ENCODE results near the gene CNTNAP5. TPM values are rescaled to one million over a fixed set of nuclear protein-coding genes. Genes with fewer than 3 reads are reported as not detected.

Gene CNTNAP5
- total RNA-seq, 1 experiment from 2014 or later, result not detected

DNA sequence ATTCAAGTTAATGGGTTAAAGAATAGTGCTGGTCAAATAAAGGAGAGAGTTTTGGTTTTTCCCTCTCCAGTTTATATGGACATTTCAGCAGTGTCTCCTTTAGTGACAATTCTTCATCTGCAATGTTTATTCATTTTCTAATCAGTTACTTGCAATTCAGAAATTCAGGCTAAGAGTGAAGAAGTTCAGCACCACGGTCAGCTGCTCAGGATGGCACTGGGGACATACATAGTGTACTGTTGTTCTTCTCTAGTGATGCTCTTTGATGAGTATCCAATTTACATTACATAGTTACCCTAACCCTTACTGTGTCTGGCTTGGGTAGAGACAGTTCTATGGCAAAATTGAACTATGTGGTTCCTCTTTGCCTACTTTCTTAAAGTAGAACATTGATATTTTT, 412.7 kb downstream of the CNTNAP5 start:
- no peak for DNase-seq (ENCODE audit: low read depth)

DNA sequence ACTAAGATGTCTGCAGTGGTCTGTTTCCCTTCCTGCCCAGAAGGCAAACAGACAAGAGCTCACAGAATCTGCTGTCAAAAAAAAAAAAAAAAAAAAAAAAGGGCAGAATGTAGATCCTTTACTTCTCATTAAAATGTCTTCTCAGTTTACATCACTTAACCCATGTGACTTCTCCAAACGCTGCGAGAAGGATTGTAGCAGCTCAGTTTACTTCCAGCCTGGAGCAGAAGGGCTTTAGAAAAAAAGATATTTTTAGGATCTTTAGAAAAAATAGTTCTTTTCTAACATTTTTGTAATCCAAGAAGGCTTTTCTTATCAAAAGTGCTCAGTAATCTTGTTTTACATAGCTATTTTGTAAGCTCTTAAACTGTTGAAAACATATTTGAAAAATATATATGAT, 425.4 kb downstream of the CNTNAP5 start:
- no peak for DNase-seq (ENCODE audit: low read depth)

DNA sequence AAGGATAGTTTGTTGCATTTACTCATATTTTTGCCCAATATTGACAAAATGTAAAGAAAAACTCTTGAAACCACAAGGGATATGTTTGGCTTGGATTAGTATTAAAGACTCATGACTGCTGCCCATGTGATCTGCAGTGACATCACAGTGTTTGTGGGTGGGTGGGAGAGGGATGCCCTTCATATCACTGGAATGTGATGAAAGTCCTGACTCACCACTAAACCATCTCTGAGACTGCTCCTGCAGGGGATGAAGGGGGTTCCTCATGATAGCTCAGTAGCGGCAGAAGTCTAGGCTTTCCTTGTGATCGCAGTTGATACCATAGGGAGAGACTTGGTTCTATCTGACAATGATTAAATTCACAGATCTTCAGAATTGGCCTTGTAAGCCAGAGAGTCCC, 451.2 kb downstream of the CNTNAP5 start:
- DNase-seq (ENCODE audit: low read depth), result no peak

DNA sequence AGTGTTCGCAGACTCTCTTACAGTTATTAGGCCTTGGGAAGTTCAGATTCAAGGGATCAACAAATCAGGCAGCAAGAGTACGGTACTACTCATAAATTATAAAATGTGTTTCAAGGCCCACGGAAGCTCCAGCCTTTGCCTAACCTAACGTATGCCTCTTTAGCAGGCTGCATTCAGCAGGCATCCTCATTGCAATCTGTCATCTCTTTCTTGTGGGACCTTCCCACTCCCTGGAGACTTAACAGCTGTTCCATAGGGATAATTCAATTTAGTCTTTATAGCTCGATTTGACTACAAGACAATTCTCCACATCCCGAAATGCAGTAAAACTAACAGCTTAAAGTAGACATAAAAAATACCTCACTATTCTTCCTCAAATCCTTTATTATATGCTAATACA, 453.7 kb downstream of the CNTNAP5 start:
- no peak for DNase-seq (ENCODE audit: low read depth)

DNA sequence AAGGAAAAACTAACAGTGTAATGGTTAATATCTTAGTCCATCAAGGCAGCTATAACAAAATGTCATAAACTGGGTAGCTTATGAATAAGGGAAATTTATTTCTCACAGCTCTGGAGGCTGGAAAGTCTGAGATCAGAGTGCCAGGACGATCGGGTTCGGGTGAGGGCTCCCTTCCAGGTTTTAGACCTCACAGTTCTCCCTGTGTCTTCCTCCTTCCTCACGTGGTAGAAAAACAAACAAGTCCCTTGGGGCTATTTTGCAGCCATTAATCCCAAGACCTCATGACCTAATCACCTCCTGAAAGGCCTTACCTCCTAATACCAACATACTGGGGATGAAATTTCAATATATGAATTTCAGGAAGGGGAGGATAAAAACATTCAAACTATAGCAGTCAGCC, 455.9 kb downstream of the CNTNAP5 start:
- DNase-seq (ENCODE audit: low read depth), result no peak

DNA sequence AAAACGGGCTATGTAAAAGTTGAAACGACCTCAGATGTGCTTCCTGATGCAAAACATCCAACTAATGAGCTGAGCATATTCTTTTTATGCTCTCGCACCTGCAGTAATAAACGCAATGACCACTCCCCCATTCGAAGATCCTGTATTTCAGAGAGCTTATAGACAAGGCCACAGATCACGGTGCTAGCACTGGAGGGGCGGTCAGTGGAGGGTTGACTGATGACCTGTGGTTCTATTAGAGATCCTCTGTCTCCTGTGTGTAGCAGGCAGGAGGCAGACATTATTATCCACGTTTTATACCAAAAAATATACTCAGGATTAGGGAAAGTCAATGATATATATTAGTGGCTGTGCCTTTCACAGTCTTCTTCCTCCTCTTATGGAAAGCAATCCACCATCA, 457.0 kb downstream of the CNTNAP5 start:
- no peak for DNase-seq (ENCODE audit: low read depth)

DNA sequence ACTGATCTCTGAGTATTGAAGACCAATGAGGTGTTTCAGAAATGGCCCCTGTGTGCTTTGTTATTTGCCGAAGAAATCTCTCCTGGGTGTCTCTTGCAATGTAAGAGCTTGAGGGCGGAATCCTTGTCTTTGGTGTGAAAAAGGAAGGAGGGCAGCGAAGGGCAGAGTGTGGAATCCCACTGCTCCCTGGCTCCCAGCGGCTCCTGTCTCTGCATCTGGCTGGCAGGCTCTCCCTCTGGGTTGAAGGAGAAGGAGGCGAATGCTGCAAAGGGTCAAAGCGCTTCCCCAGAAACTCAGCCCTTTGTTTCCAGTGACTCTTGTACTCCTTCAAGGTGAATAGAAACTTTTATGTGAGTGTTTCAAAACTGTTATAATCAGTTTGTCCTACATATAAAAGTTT, 457.5 kb downstream of the CNTNAP5 start:
- DNase-seq (ENCODE audit: low read depth), result no peak

DNA sequence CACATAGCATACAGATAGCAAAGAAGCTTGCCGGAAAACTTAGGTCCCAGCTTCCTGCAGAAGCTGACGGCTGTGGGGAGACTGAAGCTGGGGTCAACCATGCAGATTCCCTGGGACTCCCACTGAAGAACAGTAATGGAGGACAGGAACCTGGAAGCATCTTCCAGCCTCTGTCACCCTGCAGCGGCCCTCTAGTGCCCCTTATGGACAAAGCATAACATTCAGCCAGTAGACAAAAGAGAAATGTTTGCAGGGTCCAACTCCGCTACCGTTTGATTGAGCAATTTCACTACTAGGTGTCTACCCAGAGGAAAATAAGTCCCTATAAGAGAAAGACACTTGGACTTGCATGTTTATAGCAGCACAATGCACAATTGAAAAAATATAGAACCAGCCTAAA, 460.6 kb downstream of the CNTNAP5 start:
- no peak for DNase-seq (ENCODE audit: low read depth)

DNA sequence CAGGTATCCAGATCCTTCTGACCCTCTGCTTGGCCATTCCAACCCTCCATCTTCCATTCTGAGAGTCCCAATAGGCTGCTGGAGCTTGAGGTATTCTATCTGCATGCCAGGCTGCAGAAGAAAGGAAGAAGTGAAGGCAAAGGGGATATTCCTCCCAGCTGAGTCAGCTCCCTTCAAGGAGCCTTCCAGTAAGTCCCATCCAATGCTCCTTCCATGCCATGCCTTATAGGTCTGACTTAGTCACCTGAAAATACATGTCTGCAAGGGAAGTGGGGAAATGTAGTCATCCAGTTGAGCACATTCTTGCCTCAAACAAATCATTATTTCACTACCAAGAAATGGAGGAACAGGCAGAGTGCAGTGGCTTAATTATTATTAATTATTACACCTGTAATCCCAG, 464.6 kb downstream of the CNTNAP5 start:
- DNase-seq (ENCODE audit: low read depth), result no peak

DNA sequence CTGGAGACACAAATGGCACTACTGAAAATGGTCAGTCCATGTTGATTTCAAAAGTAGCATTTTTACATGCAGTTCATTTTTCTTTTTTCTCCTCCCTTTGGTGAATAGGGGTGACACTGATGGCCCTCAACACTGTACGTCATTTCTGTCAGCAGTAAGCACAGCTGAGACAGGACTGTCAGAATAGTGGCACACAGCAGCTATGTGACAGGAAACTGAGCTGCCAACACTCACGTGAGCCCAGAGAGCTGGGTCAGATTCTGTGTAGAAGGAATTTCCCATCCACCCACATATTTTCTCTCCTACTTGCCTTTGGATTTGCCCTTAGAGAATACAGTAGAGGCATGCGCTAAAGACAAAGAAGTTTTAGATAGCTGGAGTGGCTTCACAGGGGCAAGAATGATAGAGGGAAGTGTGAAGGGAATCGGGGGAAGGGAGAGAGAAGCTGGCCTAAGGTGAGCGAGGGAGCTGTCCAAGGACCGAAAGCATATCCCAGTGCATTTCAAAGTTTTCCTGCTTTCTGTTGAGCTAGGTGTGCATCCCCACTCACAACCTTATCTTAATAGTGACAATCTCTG, 476.6 kb downstream of the CNTNAP5 start:
- DNase-seq (ENCODE audit: low read depth), result no peak

DNA sequence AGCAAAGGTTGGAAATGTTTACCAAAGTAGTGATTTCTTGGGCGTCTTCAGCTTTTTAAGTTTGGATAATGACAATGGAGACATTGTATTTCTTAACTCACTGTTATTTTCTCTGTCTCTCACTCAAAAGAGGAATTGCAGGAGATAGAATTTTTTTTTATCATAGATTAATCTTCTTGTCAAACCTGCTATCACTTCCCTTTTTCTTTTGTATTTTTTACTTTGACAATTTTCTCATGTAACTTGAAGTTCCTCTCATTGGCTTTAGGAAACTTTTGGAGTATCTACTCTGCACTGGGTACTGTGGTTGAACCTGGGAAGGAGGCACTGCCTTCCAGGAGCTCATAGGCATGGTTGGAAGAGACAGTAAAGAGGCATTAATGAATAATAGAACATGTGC, 489.1 kb downstream of the CNTNAP5 start:
- DNase-seq (ENCODE audit: low read depth), result no peak

DNA sequence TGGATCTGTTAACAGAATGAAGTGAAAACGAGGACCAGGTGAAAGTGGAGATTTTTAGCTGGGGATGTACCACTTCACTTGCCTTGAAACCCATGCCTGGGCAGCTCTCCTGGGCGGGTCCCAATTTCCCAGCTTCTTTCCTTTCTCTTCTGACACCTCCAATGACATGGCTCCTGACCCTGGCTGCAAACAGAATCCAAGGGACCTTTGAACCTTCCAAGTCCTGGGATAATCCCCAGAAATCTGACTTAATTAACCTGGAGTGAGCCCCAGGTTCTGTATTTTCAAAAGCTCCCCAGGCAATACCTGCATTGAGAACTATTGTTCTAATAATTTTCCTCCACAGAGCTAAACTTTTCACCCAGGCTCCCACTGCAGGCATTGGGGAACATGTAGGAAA, 495.9 kb downstream of the CNTNAP5 start:
- no peak for DNase-seq (ENCODE audit: low read depth)

DNA sequence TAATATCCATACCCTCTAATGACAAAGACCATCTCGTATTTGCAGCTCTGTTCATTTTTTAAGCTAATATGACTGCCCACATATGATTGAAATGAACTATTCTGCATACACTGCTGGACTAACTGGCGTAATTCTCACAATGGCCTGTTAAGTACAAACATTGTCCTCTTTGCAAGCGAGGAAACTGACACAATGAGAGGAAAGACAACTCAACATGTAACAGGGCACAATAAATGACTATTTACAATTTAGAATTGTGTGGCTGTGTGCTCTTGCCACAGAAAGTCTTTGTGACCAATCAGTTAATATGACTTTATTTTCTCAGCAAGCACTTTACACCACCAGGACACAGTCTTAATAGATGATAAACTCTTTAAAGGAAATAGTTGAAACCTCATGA, 498.0 kb downstream of the CNTNAP5 start:
- no peak for DNase-seq (ENCODE audit: low read depth)

DNA sequence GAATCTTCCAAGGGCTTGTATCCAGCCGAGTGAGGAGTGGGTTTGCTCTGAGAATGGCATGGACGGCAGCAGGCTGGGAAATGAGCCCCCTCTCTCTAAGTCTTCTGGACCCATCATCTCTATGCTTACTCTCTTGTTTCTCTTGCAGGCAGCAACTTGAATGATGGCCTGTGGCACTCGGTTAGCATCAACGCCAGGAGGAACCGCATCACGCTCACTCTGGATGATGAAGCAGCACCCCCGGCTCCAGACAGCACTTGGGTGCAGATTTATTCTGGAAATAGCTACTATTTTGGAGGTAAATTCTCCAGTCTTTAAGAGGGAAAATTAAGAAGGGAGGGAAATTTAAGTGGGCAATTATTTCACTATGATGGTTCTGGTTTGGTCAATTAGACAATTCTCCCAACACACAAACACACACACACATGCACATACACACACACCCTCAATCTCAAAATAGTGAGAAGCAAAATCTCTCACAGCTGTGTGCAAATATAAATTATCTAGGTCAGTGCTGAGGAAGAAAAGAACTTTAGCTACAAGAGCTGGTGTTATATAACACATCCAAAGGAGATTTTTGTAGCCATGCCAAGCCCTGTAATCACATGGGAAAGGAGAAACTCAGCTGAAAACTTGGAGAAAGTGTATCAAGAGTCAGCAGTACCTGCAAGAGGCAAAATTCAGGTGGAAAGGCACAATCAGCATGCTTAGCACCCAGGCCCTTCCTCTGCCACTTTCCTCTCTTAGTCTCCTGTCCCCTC, 499.2 kb downstream of the CNTNAP5 start:
- no peak for DNase-seq (ENCODE audit: low read depth)

DNA sequence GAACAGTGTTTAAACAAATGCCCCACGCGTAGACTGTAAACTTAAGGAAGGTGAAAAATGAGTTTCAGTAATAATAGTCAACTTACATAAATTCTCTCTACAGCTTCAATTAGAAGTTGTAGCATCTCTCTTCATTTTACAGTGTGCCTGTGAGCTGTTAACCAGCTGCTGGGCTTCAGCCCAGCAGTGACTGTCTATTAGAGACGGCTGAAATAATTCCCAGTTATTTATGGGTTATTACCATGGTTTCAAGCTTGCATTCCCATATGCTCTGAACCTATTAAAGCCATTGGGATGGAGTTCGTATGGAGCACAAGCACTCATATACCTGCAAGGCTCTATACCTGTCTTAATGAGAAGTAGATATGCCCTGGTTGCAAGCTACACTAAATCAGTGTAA, 501.1 kb downstream of the CNTNAP5 start:
- no peak for DNase-seq (ENCODE audit: low read depth)

DNA sequence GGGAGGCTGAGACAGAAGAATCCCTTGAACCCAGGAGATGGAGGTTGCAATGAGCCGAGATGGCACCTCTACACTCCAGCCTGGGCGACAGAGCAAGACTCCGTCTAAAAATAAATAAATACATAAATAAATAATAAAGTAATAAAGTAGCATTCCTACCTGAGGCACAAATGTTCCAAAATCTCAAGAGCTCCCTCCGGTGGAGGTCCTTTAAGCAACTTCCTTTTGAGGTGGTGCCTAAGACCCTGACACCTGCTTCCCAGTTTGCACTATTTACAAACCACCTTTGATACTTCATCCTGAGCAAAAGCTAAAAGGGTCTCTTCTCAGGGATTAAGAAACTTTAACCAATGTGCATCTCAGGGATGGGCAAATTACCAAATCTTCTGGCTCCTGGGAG, 505.1 kb downstream of the CNTNAP5 start:
- no peak for DNase-seq (ENCODE audit: low read depth)

DNA sequence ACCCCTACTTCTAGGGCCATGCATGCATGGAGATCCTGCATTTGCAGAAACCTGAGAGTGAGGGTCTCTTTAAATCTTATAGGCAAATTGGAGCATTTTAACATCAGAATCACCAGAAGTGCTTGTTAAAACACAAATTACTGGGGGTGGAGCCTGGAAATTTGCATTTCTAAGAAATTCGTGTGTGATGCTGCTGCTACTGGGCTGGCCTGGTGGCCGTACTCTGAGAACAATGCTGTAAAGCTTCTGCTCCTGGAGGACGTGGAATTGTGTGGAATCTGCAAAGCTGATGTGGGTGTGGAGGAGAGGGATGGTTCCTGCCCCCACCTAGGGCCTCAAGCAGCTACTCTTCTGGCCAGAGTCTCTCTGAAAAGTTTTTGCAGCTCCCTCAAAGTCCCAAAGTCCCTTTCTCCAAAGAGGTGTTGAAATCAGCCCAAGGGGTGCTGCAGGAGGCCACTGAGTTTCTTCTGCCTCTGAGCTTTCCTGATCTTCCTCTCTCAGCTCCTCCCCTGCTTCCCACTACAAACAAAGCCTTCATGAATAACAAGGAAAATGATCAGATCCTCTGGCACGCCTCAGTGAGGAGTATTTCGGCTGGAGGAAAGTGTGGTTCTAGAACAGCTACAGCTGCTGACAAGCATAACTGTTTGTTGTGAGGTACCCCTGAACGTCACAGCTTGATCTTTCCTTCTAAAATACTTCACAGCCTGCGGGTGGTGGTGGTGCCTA, 508.3 kb downstream of the CNTNAP5 start:
- DNase-seq (ENCODE audit: low read depth), result no peak

DNA sequence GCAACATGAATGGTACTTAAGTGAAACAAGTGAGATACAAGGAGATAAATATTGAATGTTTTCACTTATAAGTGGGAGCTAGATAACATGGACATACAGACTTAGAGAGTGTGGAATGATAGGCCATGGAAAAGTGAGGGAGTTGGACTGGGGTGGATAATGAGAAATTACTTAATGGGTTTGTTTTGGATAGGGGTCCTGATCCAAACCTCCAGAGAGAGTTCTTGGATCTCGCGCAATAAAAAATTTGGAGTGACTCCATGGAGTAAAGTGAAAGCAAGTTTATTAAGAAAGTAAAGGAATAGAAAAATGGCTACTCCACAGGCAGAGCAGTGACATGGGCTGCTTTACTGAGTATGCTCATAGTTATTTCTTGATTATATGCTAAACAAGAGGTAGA, 508.9 kb downstream of the CNTNAP5 start:
- no peak for DNase-seq (ENCODE audit: low read depth)

DNA sequence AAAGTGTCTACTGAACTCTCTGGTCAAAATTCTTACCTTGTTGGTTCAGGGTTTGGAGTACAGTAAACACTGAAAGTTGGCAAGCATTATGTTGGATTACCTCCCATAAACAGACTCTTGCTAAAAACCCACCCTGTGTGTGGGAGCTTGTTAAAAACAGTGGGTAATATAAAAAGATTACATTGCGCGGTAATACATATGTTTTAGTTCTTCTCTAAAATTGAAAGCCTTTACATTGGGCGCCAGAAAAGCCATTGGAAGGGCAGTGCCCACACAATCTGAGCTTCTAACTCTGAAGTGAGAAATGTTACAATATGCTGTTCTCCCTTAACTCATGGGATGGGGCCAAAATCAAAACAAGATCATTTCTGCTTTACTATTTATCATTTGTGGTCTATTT, 510.7 kb downstream of the CNTNAP5 start:
- DNase-seq (ENCODE audit: low read depth), result no peak

DNA sequence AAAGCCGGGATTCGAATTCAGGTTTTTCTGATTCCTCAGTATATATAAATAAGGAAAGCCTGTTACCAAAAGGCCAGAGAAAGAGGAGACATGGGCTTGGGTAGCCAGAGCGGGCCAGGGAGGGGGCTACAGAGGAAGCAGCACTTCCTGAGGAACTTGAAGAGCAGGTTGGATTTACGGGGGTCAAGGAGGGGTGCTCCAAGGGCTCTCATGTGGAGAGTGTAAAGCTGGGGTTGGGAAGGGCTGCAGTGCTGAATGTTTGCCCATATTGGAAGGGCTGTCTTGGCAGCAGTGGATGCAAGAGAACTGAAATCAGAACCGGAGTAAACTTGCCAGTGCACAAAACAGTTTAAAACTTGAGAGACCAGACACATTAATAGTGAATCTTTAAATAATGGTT, 511.5 kb downstream of the CNTNAP5 start:
- no peak for DNase-seq (ENCODE audit: low read depth)

DNA sequence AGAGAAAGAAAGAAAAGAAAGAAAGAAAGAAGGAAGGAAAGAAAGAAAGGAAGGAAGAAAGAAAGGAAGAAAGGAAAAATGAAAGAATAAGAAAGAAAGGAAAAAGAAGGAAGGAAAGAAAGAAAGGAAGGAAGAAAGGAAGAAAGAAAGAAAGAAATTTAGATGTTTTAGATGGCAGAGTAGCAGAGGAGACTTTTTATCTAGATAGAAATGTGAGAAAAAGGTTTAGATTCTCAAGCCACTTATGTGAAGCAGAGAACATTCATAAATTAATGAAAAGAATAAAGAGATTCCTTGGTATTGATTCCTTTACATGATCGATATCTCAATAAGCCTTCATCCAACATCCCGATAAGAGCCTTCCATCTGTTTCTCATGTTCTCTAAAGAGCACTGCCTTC, 513.5 kb downstream of the CNTNAP5 start:
- DNase-seq (ENCODE audit: low read depth), result no peak

DNA sequence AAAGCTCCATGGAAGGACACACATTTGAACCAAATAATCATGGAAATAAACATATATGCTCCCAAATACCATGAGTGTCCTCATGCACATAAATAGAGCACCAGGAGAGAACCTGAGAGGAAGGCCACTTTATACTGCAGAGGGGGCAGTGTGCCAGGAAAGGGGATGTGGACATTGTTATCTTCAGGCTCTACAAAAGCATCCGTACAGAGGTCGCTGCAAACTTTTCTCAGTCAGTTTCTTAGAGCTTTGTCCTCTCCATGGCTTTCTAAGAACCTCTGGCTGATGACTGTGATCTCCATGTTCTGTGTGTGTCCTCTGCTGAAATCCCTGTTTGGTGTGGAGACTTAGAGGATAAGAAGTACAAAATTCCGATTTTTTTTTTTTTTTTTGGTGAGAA, 515.7 kb downstream of the CNTNAP5 start:
- DNase-seq (ENCODE audit: low read depth), result no peak

DNA sequence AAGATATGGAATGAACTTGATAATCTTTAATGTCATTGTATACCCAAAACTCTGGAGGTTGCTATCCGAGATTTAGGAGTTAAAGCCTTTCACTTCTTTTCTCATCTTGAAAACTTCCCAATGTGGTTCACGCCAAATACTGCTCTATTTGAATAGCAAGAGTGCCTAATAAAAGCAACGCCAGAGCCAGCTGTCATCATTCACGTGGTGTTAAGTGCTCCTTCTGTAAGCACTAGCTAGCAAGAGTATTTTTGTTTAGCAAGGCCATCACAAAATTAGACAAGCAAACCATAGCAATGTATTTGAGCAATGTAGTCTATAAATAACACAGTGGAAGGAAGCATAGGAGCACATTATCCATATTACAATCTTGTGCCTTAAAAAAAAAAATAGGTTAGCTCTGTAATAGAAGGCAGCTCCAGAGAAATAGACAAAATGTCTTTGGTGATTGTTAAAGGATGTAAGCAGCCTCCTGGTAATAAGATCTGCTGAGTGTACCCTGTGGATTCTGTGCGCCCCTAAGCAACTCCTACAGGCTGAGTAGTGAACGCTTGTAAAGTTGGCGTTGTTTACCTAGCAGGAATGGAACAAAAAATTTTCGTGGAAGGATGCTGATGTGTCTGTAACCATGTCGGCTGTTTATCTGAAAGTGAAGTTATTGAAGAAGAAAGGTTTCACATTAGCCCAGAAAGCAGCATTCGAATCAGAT, 518.0 kb downstream of the CNTNAP5 start:
- no peak for DNase-seq (ENCODE audit: low read depth)
